Cardiac fibroblast (primary cell): ENCODE results near the gene PCGF5.

Experiments used
- DNase-seq, 2 donors: peaks; one replicate each; pipeline versions ENCODE4 v3.0.0 to v3.0.0-alpha.2; 2010; ENCODE audit warnings: low read depth in 2 of 2
- H3K4me3 ChIP-seq, 2 donors: replicated peaks in 1 of 2; 1 replicate in 1 of 2; 2 replicates in 1 of 2; pipeline ENCODE4 v1.5.1; 2011; ENCODE audit warnings: low read depth in 2 of 2, low read length in 2 of 2, mild to moderate bottlenecking in 2 of 2, moderate library complexity in 1 of 2
- CTCF ChIP-seq: IDR thresholded peaks from one replicate; pipeline ENCODE4 v1.5.1; 2011; ENCODE audit warnings: low read depth, mild to moderate bottlenecking, low read length, inconsistent platforms

Gene PCGF5

DNA sequence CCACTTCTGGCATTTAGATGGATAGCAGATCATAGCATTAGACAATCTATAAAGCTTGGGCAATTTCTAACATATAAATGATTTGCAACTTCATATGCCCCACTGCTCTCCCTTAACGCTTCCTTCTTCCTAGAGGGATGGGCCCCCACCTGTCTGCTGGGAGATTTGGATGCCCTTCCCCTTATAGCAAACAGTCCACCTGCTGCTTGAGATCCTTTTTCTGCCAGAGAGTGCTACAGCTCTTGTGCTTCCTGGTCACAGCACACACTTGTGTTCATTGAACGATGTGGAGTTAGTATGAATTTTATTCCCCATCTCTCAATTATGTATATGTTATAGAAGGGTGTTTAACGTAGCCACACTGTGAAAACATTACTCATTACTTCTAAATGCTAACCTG is 10.4 kb upstream of the PCGF5 start:
- no peak for DNase-seq
- H3K4me3 ChIP-seq = no peak overlapping the region
- TF ChIP-seq CTCF = no peak

DNA sequence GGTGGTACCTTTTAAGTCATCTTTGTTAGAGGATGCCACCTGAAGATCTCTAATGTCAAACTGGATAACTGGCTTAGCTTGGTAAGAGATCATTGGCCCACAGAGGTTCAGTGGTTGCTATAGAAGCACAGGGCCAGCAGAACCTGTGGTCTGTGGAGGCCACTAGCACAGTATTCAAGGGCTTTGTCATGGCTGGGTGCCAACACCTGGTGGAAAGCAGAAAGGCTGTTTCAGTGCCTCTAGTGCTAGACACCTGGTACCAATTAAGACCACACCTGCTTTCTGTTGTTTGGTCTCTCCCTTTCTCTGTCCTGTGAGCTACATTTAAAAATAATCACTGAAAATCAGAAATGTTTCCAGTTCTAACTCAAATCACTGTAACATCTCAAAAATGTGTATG is 10.0 kb upstream of the PCGF5 start:
- TF ChIP-seq CTCF = no peak
- H3K4me3 ChIP-seq = no peak overlapping the region
- DNase-seq = no peak

GRCh38 chr10:91211675-91212074 is 8.8 kb upstream of the PCGF5 start:
- TF ChIP-seq CTCF = no peak
- no peak overlapping the region for H3K4me3 ChIP-seq
- no peak for DNase-seq

DNA sequence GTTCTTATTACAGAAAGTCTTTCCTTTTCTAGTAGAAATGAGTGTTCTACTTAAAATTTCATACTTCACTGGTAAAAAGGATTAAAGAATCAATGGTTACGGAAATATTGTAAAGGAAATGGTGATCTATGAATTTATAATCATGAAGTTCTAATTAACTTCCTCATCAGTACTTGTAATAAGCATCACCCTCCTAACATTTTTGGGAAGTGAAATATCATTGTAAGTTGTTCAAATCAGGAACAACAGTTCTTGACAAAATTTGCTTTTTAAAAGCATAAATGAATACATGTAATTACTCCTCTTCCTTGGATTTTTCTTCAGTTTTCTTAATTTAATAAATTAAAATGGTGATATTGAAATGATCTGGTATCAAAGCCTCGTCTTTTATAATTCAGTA is 5.6 kb upstream of the PCGF5 start:
- no peak for TF ChIP-seq CTCF
- DNase-seq = no peak
- H3K4me3 ChIP-seq = no peak overlapping the region

GRCh38 chr10:91215384-91215783 is 5.1 kb upstream of the PCGF5 start:
- TF ChIP-seq CTCF = no peak
- H3K4me3 ChIP-seq = no peak overlapping the region
- DNase-seq = no peak

- peak overlapping the region in 1 of 2 donors; percentile 84 for H3K4me3 ChIP-seq
- no peak for TF ChIP-seq CTCF
- DNase-seq = peak in 1 of 2 donors; percentile 12
These were observed 881 bp upstream of the PCGF5 start for GRCh38 chr10:91219371-91220193.
